HG02870 (cell line): ENCODE measurements around the gene R3HDM2.
"Not testable (repeated sequence)": the region's sequence is repeated elsewhere in the genome, so short reads cannot be mapped to it uniquely, and the experiment has no call there.

ENCODE experiments used
- ATAC-seq: cut with Tn5 transposase; IDR thresholded peaks from one replicate; pipeline ENCODE4 v1.9.1; 2021; ENCODE audit warnings: mild to moderate bottlenecking, moderate library complexity; ENCODE audit not compliant: unreplicated experiment

Gene R3HDM2

DNA sequence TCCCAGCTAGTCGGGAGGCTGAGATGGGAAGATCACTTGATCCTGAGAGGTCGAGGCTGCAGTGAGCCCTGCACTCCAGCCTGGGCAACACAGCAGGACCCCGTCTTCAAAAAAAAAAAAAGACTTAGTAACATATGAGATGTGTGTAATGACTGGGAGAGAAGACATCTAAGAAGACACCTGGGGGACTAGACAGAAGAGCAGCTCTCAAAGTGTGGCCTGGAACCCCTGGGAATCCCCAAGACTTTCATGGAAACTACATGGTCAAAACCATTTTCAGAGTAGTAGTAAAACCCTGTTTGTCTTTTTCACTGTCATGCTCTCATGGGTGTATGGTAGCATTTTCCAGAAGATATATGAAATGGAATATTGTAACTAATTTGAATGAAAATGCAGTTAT lies 45.3 kb downstream of the R3HDM2 start:
- peak; percentile 46 for ATAC-seq

DNA sequence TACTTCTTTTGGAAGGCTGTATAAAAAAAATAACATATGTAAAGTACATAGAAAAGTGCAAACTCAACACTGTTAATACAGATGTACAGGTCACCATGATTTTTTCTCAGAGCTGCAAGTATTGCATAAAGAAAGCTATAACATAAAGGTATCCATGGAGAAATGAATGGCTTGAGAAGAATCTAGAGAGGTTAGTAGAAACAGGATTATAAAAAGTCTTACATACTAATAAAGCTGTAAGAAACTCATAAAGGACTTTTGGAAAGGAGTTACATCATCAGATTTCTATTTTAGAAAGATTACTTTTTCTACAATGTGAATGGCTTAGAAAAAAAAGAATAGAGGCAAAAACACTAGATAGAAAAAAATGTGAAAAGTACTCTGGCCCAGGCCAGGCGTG lies 46.4 kb downstream of the R3HDM2 start:
- no peak for ATAC-seq

DNA sequence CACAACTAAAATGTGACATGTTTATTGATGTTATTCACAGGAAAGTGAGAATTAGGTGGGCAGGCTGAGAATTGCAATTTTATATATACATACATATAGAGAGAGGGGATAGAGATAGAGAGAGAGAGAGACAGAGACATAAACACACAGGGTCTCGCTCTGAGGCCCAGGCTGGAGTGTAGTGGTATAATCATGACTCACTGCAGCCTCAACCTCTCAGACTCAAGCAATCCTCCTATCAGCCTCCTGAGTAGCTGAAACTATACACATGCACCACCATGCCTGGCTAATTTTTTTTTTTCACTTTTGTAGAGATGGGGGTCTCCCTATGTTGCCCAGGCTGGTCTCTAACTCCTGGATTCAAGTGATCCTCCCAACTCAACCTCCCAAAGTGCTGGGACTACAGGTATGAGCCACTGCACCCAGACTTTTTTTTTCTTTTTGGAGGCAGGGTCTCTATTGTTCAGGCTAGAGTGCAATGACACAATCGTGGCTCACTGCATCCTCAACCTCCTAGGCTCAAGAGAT lies 49.1 kb downstream of the R3HDM2 start:
- no peak for ATAC-seq

DNA sequence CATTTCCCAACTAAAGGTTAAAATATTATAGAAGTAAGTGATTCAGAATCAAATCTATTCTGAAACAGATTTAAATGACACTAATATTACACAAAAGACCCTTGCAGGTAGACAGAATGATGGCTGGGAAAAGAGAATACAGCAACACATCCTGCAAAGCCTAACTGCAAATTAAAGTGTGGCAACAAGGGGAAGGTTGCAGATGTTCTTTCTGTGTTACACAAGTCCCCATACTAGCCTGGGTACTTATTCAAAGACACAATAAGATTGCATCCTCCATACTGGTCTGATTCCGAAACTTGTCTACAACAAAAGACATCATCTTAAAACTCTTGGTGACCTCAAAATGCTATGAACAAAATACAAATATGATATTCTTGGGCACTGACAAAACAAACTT lies 50.5 kb downstream of the R3HDM2 start:
- ATAC-seq, result no peak

DNA sequence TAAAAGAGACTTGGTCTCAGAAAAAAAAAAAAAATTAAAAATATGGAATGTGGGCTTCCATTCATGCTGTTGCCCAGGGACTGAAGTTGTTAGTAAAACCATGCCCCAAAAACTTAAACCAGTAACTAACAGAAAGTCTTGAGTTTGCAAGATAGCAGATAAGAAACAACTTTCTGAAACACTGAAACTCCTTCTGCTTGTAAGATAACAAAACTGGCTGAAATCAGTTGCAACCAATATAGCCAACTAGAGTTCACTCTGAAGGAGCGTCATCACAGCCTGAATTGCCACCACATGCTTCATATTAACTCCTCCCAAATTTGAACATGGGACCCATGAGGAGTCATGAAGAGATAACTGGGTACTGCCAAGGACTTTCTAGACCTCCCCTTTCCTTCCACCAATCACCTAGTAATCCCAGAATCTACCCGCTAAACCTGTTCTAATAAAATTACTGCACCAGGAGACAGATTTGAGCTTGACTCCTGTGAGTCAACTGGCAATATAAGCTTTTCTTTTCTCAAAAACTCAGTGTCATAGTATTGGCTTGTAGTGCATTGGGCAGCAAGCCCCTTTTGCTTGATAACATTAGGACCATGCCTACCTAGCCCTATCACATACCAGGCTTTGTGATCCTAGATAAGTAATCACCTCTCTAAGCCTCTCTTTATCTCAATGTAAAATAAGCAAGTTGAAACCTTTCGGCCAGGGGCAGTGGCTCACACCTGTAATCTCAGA lies 53.6 kb downstream of the R3HDM2 start:
- no peak for ATAC-seq

DNA sequence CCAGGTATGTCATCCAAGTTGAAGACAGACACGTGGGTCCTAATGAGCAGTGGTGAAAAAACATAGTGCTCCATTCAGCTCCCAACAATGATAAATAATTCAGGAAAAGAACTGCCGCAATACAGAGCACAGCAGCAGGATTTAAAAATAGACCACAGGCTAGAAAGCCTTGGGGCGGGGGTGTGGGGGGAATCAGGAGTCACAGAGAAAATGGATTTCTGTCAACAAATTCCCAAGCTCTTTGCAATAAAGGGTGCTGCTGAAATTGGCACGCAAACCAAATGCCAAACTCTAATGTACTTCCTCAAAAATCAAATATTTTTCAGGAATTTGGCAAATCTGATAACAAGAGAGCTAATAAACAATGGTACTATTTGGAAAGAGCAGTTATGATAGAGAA lies 58.6 kb downstream of the R3HDM2 start:
- ATAC-seq, result no peak

DNA sequence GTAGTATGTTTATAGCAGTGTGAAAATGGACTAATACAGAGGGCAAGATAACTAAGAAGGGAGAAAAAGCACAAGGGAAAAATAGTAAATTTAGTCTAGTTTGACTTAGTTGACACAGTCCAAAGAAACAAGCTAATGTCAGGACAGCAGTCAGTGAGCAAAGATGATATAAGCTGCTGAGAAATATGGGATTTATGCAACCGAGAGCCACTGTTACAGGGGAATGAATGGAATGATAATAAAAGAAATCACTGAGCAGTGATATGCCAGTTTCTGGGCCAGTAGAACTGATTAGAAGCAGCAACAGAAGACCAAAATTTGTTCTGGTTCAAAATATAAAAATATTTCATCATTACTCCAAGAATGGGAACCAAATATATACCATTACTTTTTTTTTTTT lies 60.1 kb downstream of the R3HDM2 start:
- ATAC-seq, result no peak

DNA sequence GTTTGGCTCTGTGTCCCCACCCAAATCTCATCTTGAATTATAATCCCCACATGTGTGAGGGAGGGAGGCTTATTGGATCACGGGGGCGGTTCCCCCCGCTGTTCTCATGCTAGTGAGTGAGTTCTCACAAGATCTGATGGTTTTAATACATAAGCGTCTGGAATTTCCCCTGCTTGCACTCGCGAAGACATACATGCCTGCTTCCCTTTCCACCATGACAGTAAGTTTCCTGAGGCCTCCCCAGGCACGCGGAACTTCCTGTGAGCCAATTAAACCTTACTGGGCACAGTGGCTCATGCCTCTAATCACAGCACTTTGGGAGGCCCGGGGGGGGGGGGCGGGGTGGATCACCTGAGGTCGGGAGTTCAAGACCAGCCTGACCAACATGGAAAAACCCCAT lies 60.8 kb downstream of the R3HDM2 start:
- ATAC-seq, result no peak

DNA sequence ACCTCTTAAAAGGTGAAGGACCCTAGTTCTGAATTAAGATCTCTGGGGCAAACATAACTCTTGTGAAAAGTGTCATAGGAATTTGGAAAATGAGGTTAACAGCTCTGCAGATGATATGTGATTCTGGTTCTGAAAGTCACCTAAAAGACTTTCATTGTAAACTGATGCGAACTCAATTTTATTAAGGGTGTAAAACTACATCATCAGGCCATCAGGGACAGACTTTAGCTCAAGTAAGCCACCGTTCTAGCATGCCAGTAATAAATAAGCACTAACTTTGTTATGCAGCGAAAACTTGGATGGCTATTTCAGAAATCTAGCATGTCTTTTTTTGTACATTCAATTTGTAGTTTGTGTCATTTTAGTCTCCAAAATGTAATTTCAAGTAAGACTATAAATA lies 61.6 kb downstream of the R3HDM2 start:
- ATAC-seq, result no peak

DNA sequence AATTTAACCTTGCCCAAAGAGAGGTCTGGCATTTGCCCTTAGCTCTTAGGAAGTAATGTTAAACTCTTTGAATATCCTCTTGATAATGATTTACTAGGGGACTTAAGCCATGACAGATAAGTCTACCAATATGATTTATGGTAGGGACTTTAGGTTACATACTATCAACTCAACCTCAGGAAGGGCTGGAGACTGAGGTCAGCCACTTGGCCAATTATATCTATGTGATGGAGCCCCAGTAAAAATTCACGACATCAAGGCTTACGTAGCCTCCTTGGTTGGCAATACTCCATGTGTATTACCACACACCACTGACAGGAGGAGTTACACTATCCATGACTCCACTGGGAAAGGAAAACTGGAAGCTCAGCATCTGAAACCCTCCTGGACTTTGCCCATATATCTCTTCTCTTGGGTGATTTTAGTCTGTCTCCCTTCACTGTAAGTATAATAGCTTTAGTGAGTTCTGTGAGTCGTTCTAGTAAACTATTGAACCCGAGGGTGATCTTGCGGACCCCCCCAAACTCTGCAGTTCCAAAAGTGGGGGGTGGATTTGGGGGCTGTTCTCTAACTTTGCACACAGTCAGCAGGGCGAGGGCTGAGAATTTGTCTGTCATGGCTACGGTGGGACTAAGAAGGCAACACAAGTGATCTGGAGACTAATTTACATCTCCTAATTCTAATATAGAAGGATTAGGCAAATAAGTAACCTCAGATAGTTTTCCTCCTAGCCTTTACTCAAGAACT lies 62.3 kb downstream of the R3HDM2 start:
- no peak for ATAC-seq

DNA sequence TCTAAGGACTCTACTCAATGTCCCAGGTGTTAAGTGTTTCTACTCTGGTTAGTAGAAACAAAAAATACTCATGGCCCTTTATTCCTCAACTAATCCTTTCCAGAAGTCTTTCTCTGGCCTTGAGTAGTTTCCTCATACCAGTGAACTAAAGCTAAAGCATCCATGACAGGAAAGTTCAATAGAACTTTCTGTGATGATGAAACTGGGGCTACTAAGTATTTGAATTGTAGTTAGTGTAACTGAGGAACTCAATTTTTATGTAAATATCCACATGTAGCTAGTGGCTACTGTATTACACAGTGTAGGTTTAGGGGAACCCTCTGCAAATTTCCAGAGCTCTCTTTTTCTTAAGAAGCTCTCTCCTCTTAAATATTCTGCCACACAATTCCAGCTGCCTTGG lies 63.7 kb downstream of the R3HDM2 start:
- ATAC-seq, result no peak

DNA sequence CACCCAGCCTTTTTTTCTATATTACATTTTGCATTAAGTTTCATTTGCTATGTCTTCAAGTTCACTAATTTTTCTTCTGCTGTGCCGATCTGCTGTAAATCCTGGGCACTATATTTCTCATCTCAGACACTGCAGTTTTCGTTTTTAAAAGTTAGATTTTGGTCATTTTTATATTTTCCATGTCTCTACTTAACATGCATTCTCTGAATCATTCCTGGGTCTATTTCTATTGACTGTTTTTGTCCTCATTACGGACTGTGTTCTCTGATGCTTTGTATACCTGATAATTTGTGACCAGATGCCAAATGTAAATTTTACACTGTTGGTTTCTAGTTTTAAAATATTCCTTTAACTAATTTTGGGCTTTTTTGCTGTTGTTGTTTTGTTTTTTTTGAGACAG lies 64.5 kb downstream of the R3HDM2 start:
- no peak for ATAC-seq

DNA sequence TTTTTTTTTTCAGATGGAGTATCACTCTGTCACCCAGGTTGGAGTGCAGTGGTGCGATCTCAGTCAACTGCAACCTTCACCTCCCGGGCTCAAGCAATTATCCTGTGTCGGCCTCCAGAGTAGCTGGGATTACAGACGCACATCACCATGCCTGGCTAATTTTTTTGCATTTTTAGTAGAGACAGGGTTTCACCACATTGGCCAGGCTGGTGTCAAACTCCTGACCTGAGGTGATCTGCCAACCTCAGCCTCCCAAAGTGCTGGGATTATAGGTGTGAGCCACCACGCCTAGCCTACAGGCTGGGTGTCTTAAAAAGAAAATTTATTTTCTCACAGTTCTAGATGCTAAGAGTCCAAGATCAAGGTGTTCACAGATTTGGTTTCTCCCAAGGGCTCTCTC lies 66.7 kb downstream of the R3HDM2 start:
- not testable (repeated sequence) for ATAC-seq

DNA sequence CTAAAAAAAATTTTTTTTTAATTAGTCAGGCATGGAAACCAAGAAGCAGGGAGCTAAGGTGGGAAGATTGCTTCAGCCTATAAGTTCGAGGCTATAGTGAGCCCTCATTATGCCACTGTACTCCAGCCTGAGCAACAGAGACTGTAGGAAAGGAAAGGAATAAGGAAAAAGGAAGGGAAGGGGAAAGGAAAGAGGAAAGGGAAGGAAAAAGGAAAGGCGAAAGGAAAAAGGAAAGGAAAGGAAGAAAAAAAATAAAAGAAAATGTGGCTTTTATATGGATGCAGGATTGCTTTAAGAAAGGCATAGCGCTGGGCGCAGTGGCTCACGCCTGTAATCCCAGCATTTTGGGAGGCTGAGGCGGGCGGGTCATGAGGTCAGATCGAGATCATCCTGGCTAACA lies 70.4 kb downstream of the R3HDM2 start:
- ATAC-seq, result no peak

DNA sequence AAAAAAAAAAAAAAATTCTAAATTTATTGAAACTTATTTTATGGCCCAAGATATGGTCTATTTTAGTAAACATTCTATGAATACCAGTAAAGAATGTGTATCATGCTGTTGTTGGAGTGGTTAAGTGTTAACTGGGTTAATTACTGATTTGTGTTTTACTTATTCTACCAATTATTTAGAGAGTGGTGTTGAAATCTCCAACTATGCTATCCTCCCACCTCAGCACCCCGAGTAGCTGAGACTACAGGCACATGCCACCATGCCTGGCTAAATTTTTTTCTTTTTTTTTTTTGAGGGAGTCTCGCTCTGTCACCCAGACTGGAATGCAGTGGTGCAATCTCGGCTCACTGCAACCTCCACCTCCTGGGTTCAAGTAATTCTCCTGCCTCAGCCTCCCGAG lies 72.2 kb downstream of the R3HDM2 start:
- ATAC-seq, result no peak

DNA sequence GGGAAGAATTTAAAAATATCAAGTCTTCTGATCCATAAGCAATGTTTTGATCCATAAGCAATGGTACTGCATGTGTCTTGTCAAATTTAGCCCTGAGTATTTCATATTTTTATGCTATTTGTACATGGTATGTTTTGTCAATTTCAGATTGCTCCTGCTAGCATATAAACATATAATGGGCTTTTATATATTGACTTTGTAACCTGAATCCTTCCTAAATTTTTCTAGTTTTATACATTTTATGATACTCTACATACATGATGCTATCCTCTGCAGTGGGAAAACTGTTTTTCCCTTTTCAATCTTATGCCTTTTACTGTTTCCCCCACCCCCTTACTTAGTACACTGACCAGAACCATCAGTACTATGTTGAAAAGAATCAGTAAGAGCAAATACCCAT lies 75.1 kb downstream of the R3HDM2 start:
- no peak for ATAC-seq

DNA sequence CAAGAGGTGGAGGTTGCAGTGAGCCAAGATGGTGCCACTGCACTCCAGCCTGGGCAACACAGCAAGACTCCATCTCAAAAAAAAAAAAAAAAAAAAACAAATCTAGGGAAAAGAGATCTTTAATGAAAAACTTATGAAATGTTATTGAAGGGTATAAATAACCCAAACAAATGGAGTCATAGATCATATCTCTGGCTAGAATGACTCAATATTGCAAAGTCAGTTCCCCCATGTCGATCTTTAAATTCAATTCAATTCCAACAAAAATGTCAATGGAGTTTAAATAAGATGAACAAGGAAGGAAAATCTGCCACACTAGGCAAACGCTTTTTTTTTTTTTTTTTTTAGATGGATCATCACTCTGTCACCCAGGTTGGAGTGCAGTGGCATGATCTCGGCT lies 78.7 kb downstream of the R3HDM2 start:
- ATAC-seq, result no peak

DNA sequence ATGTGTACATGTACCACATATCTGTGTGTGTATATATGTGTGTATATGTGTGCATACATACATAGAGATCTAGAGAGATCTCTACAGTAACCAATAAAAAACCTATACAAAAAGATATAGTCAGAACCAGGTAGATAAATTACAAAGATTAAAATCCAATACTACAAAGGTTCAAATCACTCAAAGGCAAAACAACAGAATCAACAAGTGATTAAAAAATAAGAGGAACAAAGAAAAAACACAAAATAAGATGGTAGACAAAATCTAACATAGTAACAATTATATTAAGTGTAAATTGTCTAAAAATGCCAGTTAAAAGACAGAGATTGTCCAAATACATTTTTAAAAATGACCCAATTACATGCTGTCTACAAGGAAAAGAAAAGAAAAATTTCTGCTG lies 83.6 kb downstream of the R3HDM2 start:
- no peak for ATAC-seq

DNA sequence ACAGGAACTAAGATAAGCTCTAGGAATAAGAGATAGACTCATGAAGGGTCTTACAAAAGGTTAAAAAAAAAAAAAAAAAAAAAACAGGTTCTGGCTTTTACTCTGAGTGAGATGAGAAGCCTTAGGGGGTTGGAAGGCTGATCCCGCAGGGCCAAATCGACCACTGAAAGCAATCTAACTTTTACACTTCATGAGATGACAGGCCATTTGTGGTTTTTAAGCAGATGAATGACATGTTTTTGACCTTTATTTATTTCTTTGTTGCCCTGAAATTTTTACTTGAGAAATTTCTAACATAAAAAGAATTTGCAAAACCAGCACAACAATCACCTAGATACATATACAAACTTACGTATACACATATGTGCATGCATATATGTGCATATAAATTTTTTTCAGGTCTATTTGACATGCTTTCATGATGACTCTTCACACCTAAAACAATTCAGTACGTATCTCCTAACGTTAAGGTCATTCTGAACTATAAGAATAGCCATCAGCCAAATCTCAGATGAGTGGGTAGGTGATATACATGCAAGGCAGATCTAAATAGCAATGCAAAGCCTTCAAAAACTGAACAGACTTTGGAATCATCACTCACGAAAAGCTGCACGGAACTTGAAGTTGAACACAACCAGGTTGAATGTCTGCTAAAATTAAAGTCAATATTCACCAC lies 87.0 kb downstream of the R3HDM2 start:
- ATAC-seq, result peak; percentile 65

DNA sequence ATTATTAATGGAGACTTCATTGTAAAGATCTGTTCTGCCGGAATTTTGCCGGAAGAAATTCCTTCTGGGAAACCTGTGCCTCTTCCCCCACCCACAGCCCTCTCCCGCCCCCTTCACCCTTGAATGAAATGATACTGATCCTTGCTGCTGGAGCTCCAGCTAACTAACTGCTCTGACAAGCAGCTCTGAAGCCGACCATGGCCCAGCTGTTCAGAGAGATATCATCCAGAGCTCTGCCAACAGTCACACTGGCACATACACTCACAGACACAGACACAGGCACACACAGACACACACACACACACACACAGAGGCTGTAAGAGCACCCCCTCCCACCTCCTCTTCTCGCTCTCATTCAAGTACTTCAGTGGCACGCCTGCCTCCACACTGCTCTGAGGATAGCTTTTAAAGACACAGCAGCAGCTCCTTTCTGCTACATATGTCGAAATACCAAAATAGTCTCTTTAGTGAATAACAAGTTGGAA lies 88.6 kb downstream of the R3HDM2 start:
- ATAC-seq, result no peak

DNA sequence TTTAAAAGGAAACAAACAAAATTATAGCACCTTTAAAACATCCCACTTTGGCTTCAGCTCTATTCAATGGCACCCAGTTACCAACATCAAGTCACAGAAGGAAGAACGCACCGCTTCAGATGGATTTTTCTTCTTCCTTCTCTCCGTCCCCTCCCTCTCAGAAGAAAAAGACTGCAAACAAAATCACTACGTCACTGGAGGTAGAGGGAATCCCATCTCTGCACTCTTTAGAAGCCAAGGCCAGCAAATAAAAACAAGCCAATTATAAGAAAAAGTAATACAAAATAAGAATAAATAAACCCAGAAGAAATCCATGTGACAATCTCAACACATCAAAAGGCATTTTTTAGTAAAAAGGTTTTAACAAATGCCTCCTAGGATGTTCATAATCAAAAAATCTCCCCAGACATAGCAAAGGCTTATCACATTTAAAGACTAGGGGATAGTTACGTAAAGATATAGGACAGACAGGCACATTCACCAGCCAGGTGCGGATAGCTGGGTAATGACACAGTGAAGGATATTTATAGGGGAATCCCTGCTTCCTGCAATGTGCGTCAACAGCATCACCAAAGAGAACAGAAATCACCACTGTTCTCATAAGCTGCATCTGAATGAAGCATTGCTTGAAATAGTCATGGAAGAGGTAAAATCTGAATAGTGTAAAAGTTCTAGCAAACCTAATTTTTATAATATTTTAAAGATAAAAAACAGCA lies 89.4 kb downstream of the R3HDM2 start:
- no peak for ATAC-seq
